Measurements from ENCODE around the gene HNRNPF.
"Not testable (repeated sequence)": the region's sequence is repeated elsewhere in the genome, so short reads cannot be mapped to it uniquely, and the experiment has no call there.

The HNRNPF gene

GRCh38 chr10:43393606-43394360 lies 15.2 kb downstream of the HNRNPF start:
- DNase-seq (ENCODE audit: low spot score), result no peak
- no peak for TF ChIP-seq CTCF (IDR thresholded peaks at IDR 0.05; ENCODE audit: extremely low read depth, missing control alignments)

DNA sequence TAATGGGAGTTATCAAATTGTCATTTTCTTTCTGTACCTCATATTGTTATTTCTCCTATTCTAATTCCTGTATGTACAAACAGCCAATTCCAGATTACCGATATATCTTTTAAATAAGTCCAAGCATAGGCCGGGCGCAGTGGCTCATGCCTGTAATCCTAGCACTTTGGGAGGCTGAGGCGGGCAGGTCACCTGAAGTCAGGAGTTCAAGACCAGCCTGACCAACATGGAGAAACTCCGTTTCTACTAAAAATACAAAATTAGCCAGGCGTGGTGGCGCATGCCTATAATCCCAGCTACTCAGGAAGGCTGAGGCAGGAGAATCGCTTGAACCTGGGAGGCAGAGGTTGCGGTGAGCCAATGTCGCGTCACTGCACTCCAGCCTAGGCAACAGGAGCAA lies 15.8 kb downstream of the HNRNPF start:
- not testable (repeated sequence) for DNase-seq (ENCODE audit: low spot score)

DNA sequence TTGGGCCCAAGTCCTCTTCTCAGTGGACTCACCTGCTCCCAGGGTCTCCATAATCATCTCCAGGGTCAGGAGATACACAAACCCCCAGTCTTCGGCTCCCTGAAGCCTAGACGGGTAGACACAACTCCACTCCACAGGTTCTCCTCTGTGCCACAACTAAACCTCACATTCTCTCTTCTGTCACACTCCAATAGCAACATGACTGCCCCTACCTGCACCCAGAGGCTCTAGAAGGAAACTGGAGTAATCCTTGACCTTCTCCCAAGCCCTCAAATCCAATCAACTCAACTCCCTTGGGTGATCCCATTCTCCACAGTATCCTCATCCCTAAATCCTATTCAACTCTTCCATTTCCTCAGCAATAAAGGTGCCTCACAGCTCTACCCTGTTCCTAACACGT lies 16.2 kb downstream of the HNRNPF start:
- no peak for TF ChIP-seq CTCF (IDR thresholded peaks at IDR 0.05; ENCODE audit: extremely low read depth, missing control alignments)
- no peak for DNase-seq (ENCODE audit: low spot score)

DNA sequence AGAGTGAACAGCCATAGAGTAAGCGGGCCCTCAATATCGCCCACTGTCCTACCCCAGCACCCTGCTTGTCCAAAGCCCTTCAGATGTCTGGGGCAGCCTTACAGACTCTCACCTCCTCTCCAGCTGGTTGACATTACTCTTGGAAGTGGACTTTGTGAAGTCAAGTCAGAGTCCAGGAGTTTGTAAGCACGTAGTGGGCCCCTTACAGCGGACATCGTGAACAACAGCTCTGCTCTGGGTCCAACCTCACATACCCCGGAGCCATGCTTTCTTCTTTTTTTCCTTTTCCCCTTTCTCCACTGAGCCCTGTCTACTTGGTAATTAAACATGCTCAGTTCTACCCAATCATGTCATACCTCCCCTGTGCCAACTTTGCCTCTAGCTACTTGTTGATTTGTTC lies 17.5 kb downstream of the HNRNPF start:
- DNase-seq (ENCODE audit: low spot score), result no peak
- no peak for TF ChIP-seq CTCF (IDR thresholded peaks at IDR 0.05; ENCODE audit: extremely low read depth, missing control alignments)

- no peak for DNase-seq (ENCODE audit: low spot score)
- peak; percentile 16 for TF ChIP-seq CTCF (IDR thresholded peaks at IDR 0.05; ENCODE audit: extremely low read depth, missing control alignments)
Measured at GRCh38 chr10:43390759-43391158, 18.2 kb downstream of the HNRNPF start.

DNA sequence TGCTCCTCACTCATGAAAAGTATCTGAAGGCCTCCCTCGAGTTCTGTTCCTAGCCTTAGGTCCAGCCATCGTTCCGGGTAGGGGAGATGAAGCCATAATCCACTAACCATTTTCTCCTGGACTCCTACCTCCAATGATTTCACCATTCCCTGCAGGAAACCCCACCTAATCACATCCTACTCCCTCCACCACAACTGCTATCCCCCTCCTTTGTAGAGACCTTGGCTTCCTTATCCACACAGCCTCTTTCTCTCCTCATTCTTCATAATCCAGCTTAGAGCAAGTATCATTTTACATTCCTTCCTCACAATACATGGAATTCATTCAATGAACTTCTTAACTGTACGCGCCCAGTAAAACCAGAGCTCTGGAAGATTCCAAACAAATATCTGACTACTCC lies 18.7 kb downstream of the HNRNPF start:
- TF ChIP-seq CTCF (IDR thresholded peaks at IDR 0.05; ENCODE audit: extremely low read depth, missing control alignments), result no peak
- no peak for DNase-seq (ENCODE audit: low spot score)

GRCh38 chr10:43389867-43390266 lies 19.1 kb downstream of the HNRNPF start:
- DNase-seq (ENCODE audit: low spot score), result no peak
- TF ChIP-seq CTCF (IDR thresholded peaks at IDR 0.05; ENCODE audit: extremely low read depth, missing control alignments), result no peak

DNA sequence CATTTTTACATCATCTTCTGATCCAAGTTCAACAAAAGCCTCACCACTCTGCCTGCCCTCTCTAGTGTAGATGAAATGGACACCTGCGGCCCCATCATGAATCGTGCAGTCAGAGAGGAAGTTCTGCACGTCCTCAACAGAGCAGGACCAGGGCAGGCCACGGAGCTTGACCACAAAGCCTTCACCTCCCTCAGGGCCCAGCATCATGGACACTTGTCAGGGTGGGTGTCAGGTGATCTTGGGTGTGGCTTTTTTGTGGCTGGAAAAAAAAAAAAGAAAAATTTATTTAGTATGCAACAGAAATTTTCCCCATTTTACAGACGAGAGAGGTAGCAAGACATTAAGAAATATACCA lies 21.3 kb downstream of the HNRNPF start:
- no peak for DNase-seq (ENCODE audit: low spot score)
- TF ChIP-seq CTCF (IDR thresholded peaks at IDR 0.05; ENCODE audit: extremely low read depth, missing control alignments), result no peak

All from GM20000 (cell line).